Peyer's patch (tissue), 4 donors: ENCODE measurements around the gene GIMAP5.

Experiments used
- POLR2A ChIP-seq, 2 donors: fragments of 450-650 bp; IDR thresholded peaks; one replicate each; pipeline ENCODE4 v1.5.1; 2017; ENCODE audit warnings: antibody characterized with exemption in 2 of 2, mild to moderate bottlenecking in 2 of 2, moderate library complexity in 2 of 2
- TF ChIP-seq, protein P1 (sequence below), 6 experiments: fragments of 450-650 bp in 4 of 6; fragments of 200-600 bp in 2 of 6; sonication (generic) in 1 of 6; IDR thresholded peaks; one replicate each; pipeline ENCODE4 v1.5.1; 2017 to 2019; ENCODE audit warnings: antibody characterized with exemption in 6 of 6, mild to moderate bottlenecking in 3 of 6, moderate library complexity in 1 of 6

DNA sequence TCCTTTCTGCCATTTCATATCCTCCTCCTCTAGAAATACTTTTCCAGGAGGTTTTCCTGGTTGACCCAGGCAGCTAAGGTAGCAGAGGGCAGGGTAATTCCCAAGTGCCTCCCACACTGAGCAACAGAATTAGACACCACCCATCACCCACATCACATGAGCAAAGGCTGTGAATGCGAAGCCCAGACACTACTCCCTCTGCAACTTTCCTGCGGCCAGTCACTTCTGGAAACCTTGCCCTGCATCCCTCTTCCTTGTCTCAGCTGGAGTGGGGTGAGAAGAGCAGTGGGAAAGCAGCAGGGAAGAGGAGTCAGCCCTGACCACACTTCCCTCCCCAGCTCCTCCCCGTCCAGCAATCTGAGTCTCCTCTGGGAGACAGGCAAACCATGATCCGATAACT, 47.7 kb downstream of the GIMAP5 start:
- TF ChIP-seq, protein P1, sequence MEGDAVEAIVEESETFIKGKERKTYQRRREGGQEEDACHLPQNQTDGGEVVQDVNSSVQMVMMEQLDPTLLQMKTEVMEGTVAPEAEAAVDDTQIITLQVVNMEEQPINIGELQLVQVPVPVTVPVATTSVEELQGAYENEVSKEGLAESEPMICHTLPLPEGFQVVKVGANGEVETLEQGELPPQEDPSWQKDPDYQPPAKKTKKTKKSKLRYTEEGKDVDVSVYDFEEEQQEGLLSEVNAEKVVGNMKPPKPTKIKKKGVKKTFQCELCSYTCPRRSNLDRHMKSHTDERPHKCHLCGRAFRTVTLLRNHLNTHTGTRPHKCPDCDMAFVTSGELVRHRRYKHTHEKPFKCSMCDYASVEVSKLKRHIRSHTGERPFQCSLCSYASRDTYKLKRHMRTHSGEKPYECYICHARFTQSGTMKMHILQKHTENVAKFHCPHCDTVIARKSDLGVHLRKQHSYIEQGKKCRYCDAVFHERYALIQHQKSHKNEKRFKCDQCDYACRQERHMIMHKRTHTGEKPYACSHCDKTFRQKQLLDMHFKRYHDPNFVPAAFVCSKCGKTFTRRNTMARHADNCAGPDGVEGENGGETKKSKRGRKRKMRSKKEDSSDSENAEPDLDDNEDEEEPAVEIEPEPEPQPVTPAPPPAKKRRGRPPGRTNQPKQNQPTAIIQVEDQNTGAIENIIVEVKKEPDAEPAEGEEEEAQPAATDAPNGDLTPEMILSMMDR (IDR thresholded peaks at IDR 0.05), result no peak
- TF ChIP-seq POLR2A (IDR thresholded peaks at IDR 0.05), result peak in 1 of 2 donors; percentile 41
